GM23338 (cell line): Measurements from ENCODE around the gene LDB3. TPM values are rescaled to one million over a fixed set of nuclear protein-coding genes. Genes with fewer than 3 reads are reported as not detected.

Experiments
- ATAC-seq: fragments of 200-7000 bp; cut with Tn5 transposase; 3 replicates; pipeline ENCODE4 v1.9.1; 2020
- DNase-seq: peaks from one replicate; pipeline ENCODE4 v3.0.0-alpha.2; 2015; ENCODE audit warnings: low spot score
- H2AFZ ChIP-seq: fragments of 200-600 bp; sonication (generic); 2 replicates; pipeline ENCODE4 v1.8.0; 2016; ENCODE audit warnings: antibody characterized with exemption, mild to moderate bottlenecking, moderate library complexity
- H3F3A ChIP-seq: fragments of 200-600 bp; sonication (generic); replicated peaks from 2 replicates; pipeline ENCODE4 v1.8.0; 2017; ENCODE audit warnings: antibody characterized with exemption, mixed run types, low read depth
- H3K27ac ChIP-seq: fragments of 200-600 bp; sonication (generic); 2 replicates; pipeline ENCODE4 v1.6.1; 2016; ENCODE audit warnings: low read depth
- H3K27me3 ChIP-seq: fragments of 200-600 bp; sonication (generic); 2 replicates; pipeline ENCODE4 v1.8.0; 2016; ENCODE audit warnings: mild to moderate bottlenecking, mixed run types, moderate library complexity; ENCODE audit not compliant: insufficient read depth
- H3K36me3 ChIP-seq: fragments of 200-600 bp; sonication (generic); 2 replicates; pipeline ENCODE4 v1.8.0; 2016; ENCODE audit warnings: mild to moderate bottlenecking; ENCODE audit not compliant: insufficient read depth
- H3K4me1 ChIP-seq: fragments of 200-600 bp; sonication (generic); 2 replicates; pipeline ENCODE4 v1.8.0; 2016; ENCODE audit warnings: mild to moderate bottlenecking, moderate library complexity; ENCODE audit not compliant: insufficient read depth
- H3K4me2 ChIP-seq: fragments of 200-600 bp; sonication (generic); 2 replicates; pipeline ENCODE4 v1.7.1; 2017; ENCODE audit warnings: mixed run types
- H3K4me3 ChIP-seq: fragments of 200-600 bp; sonication (generic); 2 replicates; pipeline ENCODE4 v1.6.1; 2016; ENCODE audit warnings: mixed run types
- H3K79me2 ChIP-seq: fragments of 200-600 bp; sonication (generic); replicated peaks from 2 replicates; pipeline ENCODE4 v1.8.0; 2017; ENCODE audit warnings: mild to moderate bottlenecking; ENCODE audit not compliant: insufficient read depth
- H3K9me2 ChIP-seq: fragments of 200-600 bp; sonication (generic); 2 replicates; pipeline ENCODE4 v1.8.0; 2017; ENCODE audit not compliant: insufficient read depth
- H4K20me1 ChIP-seq: fragments of 200-600 bp; sonication (generic); replicated peaks from 2 replicates; pipeline ENCODE4 v1.8.0; 2017; ENCODE audit warnings: mild to moderate bottlenecking; ENCODE audit not compliant: insufficient read depth
- H3K27ac Mint-ChIP-seq: 2 replicates; pipeline ENCODE4 v1.8.0; 2020; ENCODE audit warnings: inconsistent platforms, mild to moderate bottlenecking, moderate library complexity, mixed read lengths
- H3K27me3 Mint-ChIP-seq: 3 replicates; pipeline ENCODE4 v1.8.0; 2022; ENCODE audit warnings: low read depth, mild to moderate bottlenecking, moderate library complexity, mixed read lengths, inconsistent platforms; ENCODE audit not compliant: insufficient read depth, poor library complexity
- H3K36me3 Mint-ChIP-seq: 3 replicates; pipeline ENCODE4 v1.8.0; 2021; ENCODE audit warnings: low read depth, mild to moderate bottlenecking, inconsistent platforms, moderate library complexity, mixed read lengths
- H3K4me1 Mint-ChIP-seq: 3 replicates; pipeline ENCODE4 v1.8.0; 2020; ENCODE audit warnings: mild to moderate bottlenecking, inconsistent platforms, mixed read lengths
- H3K4me3 Mint-ChIP-seq: 3 replicates; pipeline ENCODE4 v1.8.0; 2021; ENCODE audit warnings: moderate library complexity, mild to moderate bottlenecking, inconsistent platforms, mixed read lengths
- H3K9me3 Mint-ChIP-seq: 3 replicates; pipeline ENCODE4 v1.8.0; 2020; ENCODE audit warnings: moderate library complexity, mild to moderate bottlenecking, inconsistent platforms, mixed read lengths
- CREB1 ChIP-seq: fragments of 250-450 bp; sonication (Bioruptor Pico); IDR thresholded peaks from 2 replicates; pipeline ENCODE4 v1.5.0; 2020; ENCODE audit warnings: low read depth, mild to moderate bottlenecking, moderate library complexity
- CTCF ChIP-seq, 2 experiments: fragments of 200-600 bp in 1 of 2; sonication (generic) in 1 of 2; conservative IDR thresholded peaks; 2 replicates each; pipeline versions ENCODE4 v1.5.1 to v1.6.1; 2016 to 2017; ENCODE audit warnings: antibody characterized with exemption in 2 of 2, low read depth in 2 of 2, mild to moderate bottlenecking in 2 of 2, moderate library complexity in 1 of 2
- ETS1 ChIP-seq: IDR thresholded peaks from 2 replicates; pipeline ENCODE4 v1.6.1; 2016; ENCODE audit warnings: antibody characterized with exemption
- EZH2 ChIP-seq: fragments of 200-600 bp; sonication (generic); IDR thresholded peaks from one replicate; pipeline ENCODE4 v1.8.0; 2017; ENCODE audit warnings: antibody characterized with exemption, mild to moderate bottlenecking, low read depth; ENCODE audit not compliant: unreplicated experiment
- EZH2phosphoT487 ChIP-seq: fragments of 200-600 bp; sonication (generic); IDR thresholded peaks from one replicate; pipeline ENCODE4 v1.8.1; 2018; ENCODE audit warnings: antibody characterized with exemption; ENCODE audit not compliant: unreplicated experiment
- JUNB ChIP-seq: IDR thresholded peaks from one replicate; pipeline ENCODE4 v1.6.1; 2016; ENCODE audit warnings: antibody characterized with exemption; ENCODE audit not compliant: unreplicated experiment
- NANOG ChIP-seq: IDR thresholded peaks from 2 replicates; pipeline ENCODE4 v1.6.1; 2016; ENCODE audit warnings: antibody characterized with exemption, borderline replicate concordance
- POLR2AphosphoS5 ChIP-seq: IDR thresholded peaks from 2 replicates; pipeline ENCODE4 v1.6.1; 2016; ENCODE audit warnings: antibody characterized with exemption, low read depth
- REST ChIP-seq: IDR thresholded peaks from one replicate; pipeline ENCODE4 v1.6.1; 2018; ENCODE audit warnings: antibody characterized with exemption; ENCODE audit not compliant: unreplicated experiment
- STAT1 ChIP-seq: IDR thresholded peaks from one replicate; pipeline ENCODE4 v1.6.1; 2016; ENCODE audit warnings: antibody characterized with exemption; ENCODE audit not compliant: unreplicated experiment
- ZNF114 ChIP-seq: fragments of 250-450 bp; sonication (Bioruptor Pico); IDR thresholded peaks from 2 replicates; pipeline ENCODE4 v1.5.0; 2020; ENCODE audit warnings: mild to moderate bottlenecking, moderate library complexity
- ZNF331 ChIP-seq: fragments of 250-450 bp; sonication (Bioruptor Pico); IDR thresholded peaks from 2 replicates; pipeline ENCODE4 v1.5.0; 2020; ENCODE audit warnings: low read depth, mild to moderate bottlenecking, moderate library complexity
- ZNF462 ChIP-seq: fragments of 250-450 bp; sonication (Bioruptor Pico); IDR thresholded peaks from 2 replicates; pipeline ENCODE4 v1.5.0; 2020; ENCODE audit warnings: mild to moderate bottlenecking, moderate library complexity
- polyA plus RNA-seq: library from polyadenylated mRNA; unstranded; fragments of >200 nt; fragmentation: Nextera tagmentation; extraction: Ambion mirVana; gene quantifications from 2 replicates; pipeline ENCODE4 v1.2.1, GENCODE V29; 2016
- total RNA-seq: library from RNA; depleted of rRNA; stranded (reverse); fragments of >200 nt; shearing (Covaris generic); gene quantifications from 2 replicates; pipeline ENCODE4 v1.2.3, GENCODE V29; 2014

LDB3 gene
- total and polyA plus RNA-seq, 2 experiments from 2014 or later = 0.14 to 0.16 TPM

GRCh38 chr10:86642499-86642898 lies 25.8 kb upstream of the LDB3 start:
- Mint-ChIP-seq H3K36me3 (peaks cover 3% of the 10 kb centered on the region; the same call in 1 of the 3 replicates), H3K9me3 (peaks cover 10% of the 10 kb centered on the region), H3K27me3 (peaks cover 6% of the 10 kb centered on the region), H3K27ac (no peak overlapping the region), H3K4me3 (no peak overlapping the region), H3K4me1 (no peaks in the 10 kb centered on the region)
- H3K79me2 ChIP-seq = no peaks in the 10 kb centered on the region
- no peak overlapping the region for H3K27ac ChIP-seq
- 0 out of 2 replicates have a peak, but pooled peaks cover 3% of the 10 kb centered on the region for H3K9me2 ChIP-seq
- no peaks in the 10 kb centered on the region for H3K27me3 ChIP-seq
- TF ChIP-seq CTCF (conservative IDR thresholded peaks at IDR 0.05; ENCODE audit: low read depth in 2 of 2) (no peak), STAT1 (no peak), NANOG (no peak), ETS1 (no peak), EZH2phosphoT487 (no peak), CREB1 (CRISPR knock-in tag) (no peak), POLR2AphosphoS5 (no peak), REST (no peak), ZNF331 (CRISPR knock-in tag) (no peak), ZNF462 (CRISPR knock-in tag) (no peak), EZH2 (no peak), JUNB (no peak), ZNF114 (no peak)
- ATAC-seq (no peak), DNase-seq (no peak)
- H3K4me2 ChIP-seq = no peak overlapping the region
- H3K4me3 ChIP-seq = no peak overlapping the region
- H3K36me3 ChIP-seq = no peaks in the 10 kb centered on the region
- H2AFZ ChIP-seq = no peak overlapping the region
- no peaks in the 10 kb centered on the region for H3K4me1 ChIP-seq
- H4K20me1 ChIP-seq = no peaks in the 10 kb centered on the region
- H3F3A ChIP-seq = no peaks in the 10 kb centered on the region
